HG02870 (cell line): ENCODE results near the gene NID1.

ENCODE experiments used
- ATAC-seq: cut with Tn5 transposase; IDR thresholded peaks from one replicate; pipeline ENCODE4 v1.9.1; 2021; ENCODE audit warnings: mild to moderate bottlenecking, moderate library complexity; ENCODE audit not compliant: unreplicated experiment

NID1 gene, protein sequence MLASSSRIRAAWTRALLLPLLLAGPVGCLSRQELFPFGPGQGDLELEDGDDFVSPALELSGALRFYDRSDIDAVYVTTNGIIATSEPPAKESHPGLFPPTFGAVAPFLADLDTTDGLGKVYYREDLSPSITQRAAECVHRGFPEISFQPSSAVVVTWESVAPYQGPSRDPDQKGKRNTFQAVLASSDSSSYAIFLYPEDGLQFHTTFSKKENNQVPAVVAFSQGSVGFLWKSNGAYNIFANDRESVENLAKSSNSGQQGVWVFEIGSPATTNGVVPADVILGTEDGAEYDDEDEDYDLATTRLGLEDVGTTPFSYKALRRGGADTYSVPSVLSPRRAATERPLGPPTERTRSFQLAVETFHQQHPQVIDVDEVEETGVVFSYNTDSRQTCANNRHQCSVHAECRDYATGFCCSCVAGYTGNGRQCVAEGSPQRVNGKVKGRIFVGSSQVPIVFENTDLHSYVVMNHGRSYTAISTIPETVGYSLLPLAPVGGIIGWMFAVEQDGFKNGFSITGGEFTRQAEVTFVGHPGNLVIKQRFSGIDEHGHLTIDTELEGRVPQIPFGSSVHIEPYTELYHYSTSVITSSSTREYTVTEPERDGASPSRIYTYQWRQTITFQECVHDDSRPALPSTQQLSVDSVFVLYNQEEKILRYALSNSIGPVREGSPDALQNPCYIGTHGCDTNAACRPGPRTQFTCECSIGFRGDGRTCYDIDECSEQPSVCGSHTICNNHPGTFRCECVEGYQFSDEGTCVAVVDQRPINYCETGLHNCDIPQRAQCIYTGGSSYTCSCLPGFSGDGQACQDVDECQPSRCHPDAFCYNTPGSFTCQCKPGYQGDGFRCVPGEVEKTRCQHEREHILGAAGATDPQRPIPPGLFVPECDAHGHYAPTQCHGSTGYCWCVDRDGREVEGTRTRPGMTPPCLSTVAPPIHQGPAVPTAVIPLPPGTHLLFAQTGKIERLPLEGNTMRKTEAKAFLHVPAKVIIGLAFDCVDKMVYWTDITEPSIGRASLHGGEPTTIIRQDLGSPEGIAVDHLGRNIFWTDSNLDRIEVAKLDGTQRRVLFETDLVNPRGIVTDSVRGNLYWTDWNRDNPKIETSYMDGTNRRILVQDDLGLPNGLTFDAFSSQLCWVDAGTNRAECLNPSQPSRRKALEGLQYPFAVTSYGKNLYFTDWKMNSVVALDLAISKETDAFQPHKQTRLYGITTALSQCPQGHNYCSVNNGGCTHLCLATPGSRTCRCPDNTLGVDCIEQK

DNA sequence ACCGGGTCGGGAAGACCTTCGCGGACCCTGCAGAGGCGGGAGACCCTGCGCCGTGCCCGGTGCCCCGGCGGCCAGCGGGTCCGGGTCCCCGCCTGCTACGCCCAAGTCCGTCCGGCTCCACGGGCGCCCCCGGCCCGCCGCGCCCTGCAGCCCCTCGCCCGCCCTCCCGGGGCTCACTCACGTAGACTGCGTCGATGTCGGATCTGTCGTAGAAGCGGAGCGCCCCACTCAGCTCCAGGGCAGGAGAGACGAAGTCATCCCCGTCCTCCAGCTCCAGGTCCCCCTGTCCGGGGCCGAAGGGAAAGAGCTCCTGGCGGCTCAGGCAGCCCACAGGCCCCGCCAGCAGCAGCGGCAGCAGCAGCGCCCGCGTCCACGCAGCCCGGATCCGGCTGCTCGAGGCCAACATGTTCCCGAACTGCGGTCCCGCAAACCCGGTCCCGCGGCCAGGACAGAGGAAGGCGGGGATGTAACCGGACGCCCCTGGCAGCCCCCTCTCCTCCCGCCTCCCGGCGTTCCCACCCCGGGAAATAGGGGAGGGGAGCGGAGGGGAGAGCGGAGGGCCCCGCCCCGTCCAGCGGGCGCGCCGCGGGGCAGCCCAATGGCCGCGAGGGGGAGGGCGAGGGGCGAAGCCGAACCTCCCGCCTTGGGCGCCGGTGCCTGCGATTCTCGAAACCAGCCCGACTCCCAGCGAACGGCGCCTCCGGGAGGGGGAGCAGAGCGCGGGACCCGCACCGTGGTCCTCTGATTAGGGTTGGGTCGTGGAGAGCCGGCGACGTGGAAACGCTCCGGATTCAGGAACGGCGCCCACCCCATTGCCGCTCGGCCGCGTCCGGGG lies at the start of gene NID1:
NID1 (minus strand) TSS at position 417 of the 835 bp plus-strand sequence; CDS start at position 406, 11 bp downstream.
- ATAC-seq = no peak

DNA sequence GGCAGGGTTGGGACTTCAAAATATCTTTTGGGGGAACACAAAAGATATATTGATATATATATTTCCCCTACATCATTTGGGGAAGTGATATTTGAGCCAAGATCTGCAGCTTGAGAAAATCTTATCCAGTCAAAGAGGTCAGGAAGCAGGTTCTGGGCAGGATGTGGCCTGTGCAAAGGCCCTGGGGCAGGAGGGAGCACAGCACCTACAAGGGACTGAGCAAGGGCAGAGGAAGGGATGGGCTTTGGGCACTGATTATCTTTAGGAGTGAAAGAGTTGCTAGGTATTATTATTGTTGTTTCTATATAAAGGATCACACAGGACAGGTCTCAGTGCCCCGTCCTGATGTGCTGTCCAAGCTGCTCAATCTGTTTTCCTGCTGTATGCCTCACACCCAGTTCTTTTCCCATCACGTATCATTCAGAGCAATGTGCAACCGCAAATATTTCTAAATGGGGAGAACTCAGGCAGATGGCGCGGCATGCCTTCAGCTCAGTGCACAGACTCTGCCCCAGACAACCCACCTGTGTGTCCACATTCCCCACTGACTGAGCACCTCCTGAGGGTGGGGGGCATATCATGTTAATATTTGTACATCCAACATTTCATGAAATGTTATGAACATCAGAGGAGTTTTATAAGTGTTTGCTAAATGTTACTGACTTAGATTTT lies 49.3 kb upstream of the NID1 start:
- no peak for ATAC-seq

DNA sequence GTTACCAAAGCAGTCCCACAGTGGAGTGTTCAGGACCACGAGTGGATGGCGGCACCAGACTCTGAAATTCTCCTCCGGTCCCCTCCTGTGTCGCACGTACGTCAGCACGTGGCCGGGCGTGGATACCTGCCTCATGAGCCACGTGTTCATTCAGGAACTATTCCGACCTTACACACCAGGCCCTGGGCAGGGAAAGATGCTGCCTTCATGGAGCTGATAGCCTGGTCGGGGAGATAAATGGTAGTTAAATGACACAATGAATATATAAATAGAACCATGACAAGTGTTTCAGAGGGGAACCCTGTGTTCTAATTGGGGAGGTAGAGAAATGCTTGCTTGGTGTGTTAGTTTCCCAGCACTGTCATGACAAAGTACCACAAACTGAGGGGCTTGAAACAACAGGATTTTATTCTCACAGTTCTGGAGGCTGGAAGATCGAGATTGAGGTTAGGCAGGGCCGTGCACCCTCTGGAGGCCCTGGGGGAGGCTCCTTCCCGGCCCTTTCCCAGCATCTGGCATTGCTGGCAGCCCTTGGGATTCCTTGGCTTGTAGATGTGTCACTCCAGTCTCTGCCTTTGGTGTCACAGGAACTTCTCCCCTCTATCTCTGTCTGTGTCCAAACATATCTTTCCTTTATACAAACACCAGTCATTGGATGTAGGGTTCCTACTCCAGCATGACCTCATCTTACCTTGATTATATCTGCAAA lies 48.6 kb upstream of the NID1 start:
- ATAC-seq = no peak

DNA sequence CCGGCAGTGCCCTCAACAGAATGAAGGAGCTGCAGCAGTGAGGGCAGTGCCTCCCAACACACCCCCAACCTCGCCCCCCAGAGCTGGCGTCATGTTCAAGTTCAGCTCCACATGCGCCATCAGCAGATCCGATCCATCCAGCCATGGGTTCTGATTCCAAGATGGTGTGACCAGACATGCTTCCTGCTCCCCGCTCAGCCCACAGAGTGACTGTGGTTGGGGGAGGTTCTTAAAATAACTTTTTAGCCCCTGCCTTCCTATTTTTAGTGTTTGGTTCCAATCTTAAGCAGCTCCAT lies 47.4 kb upstream of the NID1 start:
- ATAC-seq = no peak

DNA sequence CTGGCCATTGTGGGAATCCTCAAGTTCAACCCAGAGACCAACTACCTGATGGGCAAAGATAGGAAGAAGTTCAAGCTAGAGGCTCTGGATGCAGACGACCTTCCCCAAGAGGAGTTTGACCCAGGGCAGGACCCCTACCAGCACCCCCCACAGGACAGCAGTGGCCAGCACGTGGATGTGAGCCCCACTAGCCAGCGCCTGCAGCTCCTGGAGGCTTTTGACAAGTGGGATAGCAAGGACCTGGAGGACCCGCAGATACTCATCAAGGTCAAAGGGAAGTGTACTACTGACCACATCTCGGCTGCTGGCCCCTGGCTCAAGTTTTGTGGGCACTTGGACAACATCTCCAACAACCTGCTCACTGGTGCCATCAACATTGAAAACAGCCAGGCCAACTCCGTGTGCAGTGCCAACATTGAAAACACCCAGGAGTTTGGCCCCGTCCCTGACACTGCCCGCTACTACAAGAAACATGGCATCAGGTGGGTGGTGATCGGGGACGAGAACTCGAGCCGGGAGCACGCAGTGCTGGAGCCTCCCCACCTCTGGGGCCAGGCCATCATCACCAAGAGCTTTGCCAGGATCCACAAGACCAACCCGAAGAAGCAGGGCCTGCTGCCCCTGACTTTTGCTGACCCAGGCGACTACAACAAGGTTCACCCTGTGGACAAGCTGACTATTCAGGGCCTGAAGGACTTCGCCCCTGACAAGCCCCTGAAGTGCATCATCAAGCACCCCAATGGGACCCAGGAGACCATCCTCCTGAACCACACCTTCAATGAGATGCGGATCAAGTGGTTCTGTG lies 46.8 kb upstream of the NID1 start:
- ATAC-seq = no peak

DNA sequence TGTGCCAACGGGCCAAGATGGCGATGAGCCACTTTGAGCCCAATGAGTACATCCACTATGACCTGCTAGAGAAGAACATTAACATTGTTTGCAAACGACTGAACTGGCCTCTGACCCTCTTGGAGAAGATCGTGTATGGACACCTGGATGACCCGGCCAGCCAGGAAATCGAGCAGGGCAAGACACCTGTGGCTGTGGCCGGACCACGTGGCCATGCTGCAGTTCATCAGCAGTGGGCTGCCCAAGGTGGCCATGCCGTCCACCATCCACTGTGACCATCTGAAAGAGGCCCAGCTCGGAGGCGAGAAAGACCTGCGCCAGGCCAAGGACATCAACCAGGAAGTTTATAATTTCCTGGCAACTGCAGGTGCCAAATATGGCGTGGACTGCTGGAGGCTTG lies 45.2 kb upstream of the NID1 start:
- no peak for ATAC-seq

DNA sequence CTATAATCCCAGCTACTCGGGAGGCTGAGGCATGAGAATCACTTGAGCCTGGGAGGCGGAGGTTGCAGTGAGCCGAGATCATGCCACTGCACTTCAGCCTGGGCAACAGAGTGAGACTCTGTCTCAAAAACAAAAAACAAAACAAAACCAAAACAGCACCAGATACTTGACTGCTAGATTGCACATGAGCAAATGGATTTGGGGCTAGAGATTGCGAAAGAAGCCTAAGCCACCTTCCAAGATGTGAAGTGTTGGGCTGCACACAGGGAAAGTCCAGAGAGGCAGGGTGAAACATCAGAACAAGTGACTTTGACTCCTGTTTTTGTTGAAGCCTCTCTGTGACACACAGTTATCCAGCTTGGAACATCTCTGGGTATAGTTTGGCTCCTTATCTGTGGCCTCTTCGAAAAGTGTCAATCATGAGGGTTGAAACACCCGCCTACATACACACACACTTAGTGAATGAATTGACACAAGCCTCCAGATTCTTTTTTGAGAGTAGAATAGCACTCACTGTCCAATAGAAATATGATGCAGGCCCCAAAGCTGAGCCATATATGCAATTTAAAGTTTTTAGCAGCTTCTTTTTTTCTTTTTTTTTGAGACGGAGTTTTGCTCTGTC lies 43.2 kb upstream of the NID1 start:
- no peak for ATAC-seq

DNA sequence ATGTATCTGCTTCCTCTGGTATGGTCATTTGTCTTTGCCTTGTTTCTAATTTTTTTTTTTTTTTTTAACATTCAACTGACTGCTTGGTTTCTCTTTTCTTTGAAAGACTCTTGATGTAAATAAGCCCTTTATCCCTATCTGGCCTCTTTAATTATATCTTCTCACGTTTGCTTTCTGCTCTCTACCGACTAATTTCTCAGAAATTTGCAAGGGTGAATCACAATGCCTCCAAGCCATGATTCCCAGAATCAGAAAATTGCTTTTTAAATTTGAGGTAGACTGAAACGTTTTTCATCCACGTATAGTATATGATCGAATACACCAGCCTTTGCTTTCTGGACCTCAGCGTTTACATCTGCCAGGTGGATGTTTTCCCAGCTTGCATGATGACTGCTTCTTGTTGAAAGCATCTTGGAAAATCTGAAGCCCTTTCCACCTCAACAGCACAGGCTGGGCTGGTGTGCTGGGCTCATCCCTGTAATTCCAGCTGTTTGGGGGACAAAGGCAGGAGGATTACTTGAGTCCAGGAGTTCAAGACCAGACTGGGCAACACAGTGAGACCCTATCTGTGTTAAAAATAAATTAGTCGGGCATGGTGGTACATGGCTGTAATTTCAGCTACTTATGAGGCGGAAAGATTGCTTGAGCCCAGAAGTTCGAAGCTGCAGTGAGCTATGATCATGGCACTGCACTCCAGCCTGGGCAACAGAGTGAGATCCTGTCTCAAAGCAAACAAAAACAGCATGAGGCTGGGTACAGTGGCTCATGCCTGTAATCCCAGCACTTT lies 42.4 kb upstream of the NID1 start:
- ATAC-seq = no peak

DNA sequence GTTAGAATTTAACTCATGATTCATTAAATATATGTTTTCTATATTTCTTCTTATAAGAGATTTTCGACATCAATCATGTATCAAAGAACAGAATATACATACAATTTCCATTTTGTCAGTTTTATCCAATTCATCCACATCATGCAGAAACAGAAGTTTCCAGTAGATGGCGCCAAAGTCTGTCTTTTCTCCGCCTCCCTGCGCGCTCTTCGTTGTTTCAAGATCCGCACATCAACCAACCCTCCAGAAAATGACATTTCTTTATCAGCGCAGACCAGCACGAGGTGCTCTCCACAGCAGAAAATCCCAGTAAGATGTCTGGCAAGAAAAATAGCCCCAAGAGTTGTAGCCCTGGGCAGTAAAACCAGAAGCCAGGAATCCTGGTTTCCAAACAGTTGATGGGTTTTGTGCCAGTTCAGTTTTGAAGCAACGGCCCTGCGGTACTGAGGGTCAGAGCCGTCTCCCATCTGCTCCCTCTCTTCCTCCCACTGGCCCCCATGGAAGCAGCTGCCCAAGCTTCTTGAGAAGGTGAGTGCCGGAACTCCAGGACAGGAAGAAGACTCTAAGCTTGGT lies 38.8 kb upstream of the NID1 start:
- no peak for ATAC-seq

DNA sequence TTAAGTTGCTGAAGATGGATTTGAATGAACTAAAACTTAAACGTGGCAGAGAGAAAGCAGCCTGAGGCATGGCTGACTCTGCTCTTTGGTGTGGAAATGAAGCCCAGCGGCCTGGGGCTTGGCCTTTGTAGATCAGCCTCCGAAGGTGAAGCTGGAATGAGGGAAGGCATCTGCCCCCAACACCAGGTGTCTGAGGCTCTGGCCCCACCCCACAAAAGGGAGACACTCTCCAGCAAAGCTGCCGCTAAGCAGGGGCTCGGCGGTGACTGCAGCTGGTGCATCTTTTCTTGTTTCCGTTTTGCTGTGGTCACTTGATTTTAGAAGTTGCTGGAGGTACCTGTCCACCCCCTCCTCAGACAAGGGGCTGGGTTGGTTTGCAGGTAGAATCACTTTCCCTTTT lies 38.2 kb upstream of the NID1 start:
- ATAC-seq = no peak

DNA sequence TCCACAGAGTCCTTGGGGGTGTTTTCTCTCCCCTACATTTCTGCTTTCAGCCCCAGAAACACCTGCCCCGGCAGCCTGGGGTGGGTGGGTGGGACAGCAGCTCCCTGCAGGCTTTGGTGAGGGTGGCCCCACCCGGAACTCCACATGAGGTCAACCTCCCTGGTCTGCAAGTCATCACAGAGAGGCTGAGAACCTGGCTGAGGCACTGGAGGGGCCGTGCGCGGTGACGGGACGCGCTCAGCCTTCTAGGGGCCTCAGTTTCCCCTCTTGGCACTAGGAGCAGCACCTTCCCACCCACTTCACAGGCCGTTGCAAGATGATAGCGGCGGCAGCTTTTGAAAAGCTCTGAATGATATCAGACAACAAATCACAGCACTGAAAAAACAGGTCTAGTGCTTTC lies 37.7 kb upstream of the NID1 start:
- no peak for ATAC-seq

DNA sequence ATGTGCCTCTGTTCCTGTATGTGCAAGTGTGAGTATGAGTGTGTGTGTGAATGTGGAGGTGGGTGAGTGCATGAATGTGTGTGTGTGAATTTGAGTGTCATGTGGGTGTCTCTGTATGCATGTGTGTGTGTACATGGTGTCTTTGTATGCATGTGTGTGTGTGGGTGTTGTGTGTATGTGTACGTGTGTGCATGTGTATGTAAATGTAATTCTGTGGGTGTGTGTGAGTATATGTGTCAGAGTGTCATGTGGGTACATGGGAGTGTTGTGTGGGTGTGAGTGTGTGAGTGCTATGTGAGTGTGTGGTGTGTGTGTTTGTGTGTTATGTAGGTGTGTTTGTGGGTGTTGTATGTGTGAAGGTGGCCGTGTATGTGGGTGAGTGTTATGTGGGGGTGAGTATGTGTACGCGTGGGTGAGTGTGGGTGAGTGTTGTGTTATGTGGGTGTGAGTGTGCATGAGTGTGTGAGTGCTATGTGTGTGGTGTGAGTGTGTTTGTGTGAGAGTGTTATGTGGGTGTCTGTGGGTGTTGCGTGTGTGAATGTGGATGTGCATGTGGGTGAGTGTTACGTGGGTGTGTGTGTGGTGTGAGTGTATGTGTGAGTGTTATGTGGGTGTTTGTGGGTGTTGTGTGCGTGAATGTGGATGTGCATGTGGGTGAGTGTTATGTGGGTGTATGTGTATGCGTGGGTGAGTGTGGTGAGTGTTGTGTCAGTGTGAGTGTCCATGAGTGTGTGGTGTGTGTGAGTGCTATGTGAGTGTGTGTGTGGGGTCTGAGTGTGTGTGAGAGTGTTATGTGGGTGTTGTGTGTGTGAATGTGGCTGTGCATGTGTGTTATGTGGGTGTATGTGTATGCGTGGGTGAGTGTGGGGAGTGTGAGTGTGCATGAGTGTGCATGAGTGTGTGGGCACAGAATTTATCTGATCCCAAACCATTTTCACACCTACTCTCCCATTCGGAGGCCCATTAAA lies 36.6 kb upstream of the NID1 start:
- no peak for ATAC-seq

DNA sequence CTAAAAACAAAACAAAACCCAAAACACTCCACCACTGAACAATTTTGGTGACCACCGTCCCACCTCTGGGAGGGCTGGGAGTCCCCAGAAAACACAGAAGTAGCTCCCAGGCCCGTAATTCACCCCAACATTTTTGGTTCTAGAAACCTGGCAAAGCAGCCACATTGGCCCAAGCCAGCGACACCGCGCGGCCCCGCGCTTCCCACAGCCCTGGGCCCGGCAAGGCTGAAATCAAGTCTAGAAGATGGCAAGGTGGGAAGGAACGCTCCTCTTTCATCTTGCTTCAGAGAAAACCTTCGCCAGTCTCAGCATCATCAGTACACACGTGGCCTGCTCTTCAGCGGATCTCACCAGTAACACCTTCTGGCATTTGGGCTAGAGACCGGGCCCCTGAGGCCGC lies 35.9 kb upstream of the NID1 start:
- ATAC-seq = no peak

DNA sequence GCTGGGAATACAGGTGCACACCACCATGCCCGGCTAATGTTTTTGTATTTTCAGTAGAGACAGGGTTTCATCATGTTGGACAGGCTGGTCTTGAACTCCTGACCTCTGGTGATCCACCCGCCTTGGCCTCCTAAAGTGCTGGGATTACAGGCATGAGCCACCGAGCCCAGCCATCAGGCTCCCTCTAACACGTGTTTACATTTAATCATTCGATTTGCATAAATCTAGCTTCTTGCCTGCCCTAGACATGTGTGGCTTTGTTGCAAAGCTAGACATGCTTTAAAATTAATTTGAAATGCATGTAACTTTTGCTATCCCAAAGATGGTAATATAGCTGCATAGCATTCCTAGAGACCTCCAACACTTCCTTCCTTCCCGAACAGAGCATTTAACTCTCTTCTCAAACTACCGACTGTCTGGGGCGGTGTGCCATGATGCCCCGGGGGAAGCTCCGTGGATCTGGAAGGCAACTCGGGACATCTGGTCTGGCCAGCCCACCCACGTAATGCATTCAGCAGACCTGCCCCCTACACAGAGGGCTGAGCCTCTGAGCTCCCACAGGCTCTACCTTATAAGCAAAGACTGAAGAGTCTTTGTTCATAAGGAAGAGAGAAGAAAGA lies 34.6 kb upstream of the NID1 start:
- ATAC-seq = no peak

DNA sequence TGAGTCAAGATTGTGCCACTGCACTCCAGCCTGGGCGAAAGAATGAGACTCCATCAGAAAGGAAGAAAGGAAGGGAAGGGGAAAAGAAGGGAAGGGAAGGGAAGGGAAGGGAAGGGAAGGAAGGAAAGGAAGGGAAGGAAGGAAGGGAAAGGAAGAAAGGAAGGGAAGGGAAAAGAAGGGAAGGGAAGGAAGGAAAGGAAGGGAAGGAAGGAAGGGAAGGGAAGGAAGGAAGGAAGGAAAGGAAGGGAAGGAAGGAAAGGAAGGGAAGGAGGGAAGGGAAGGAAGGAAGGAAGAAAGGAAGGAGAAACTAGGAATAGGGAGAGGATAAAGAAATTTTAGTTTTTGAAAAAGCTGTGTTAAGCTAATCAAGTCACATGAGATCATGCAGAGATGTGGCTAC lies 33.4 kb upstream of the NID1 start:
- no peak for ATAC-seq
